GM12874 (cell line): ENCODE measurements around the gene RABGAP1.

Experiments used
- TF ChIP-seq, protein P1 (sequence below): IDR thresholded peaks from 2 replicates; pipeline ENCODE4 v1.5.1; 2011; ENCODE audit warnings: low read depth, mild to moderate bottlenecking, control low read depth, low read length, moderate library complexity; ENCODE audit not compliant: insufficient read depth

RABGAP1 gene

DNA sequence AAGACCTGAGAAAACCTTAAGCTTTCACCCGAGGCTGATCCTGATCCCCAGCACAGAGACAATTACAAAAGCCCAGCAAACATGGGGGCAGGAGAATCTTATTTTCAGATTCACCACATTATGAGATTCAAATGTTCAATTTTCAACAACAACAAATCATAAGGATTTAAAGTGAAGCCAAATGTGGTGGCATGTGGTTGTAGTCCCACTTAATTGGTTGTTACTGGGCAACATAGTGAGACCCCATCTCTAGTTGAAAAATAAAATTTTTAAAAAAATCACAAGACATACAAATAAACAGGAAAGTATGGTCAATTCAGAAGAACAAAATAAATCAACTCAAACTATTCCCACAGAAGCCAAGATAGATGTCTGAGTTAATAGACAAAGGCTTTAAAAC, 3.9 kb upstream of the RABGAP1 start:
- TF ChIP-seq, protein P1, sequence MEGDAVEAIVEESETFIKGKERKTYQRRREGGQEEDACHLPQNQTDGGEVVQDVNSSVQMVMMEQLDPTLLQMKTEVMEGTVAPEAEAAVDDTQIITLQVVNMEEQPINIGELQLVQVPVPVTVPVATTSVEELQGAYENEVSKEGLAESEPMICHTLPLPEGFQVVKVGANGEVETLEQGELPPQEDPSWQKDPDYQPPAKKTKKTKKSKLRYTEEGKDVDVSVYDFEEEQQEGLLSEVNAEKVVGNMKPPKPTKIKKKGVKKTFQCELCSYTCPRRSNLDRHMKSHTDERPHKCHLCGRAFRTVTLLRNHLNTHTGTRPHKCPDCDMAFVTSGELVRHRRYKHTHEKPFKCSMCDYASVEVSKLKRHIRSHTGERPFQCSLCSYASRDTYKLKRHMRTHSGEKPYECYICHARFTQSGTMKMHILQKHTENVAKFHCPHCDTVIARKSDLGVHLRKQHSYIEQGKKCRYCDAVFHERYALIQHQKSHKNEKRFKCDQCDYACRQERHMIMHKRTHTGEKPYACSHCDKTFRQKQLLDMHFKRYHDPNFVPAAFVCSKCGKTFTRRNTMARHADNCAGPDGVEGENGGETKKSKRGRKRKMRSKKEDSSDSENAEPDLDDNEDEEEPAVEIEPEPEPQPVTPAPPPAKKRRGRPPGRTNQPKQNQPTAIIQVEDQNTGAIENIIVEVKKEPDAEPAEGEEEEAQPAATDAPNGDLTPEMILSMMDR, result no peak

DNA sequence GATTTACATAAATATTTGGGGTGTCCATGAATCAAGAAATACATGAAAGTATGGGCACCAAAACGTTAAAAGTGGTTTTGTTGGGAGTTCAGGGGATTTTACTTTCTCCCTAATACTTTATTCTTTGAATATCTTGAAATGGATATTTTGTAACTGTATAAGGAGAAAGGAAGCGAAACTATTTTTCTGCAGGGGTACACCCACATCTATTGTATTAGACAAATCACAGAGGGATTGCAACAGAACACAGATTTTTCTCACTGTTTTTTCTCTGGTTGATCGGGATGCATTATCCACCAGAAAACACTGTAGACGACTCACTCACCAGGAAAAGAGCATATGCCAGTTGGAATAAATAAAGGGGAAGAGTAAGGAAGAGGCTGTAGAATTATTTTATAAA, 1.2 kb upstream of the RABGAP1 start:
- TF ChIP-seq, protein P1, result no peak

DNA sequence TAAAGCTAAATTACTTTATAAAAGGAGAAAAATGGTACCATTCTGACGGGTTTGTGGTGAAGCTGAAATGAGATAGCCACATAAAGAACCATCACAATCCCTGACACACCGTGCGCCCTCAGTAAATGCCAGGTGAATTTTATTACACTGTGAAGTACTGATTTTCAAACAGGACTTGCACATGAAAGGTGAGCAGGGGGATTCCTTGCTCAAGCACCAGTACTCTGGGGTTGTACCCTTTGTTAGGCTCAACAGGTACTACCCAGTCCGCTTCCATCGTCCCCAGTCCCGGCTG, 419 bp upstream of the RABGAP1 start:
- TF ChIP-seq, protein P1, result no peak

DNA sequence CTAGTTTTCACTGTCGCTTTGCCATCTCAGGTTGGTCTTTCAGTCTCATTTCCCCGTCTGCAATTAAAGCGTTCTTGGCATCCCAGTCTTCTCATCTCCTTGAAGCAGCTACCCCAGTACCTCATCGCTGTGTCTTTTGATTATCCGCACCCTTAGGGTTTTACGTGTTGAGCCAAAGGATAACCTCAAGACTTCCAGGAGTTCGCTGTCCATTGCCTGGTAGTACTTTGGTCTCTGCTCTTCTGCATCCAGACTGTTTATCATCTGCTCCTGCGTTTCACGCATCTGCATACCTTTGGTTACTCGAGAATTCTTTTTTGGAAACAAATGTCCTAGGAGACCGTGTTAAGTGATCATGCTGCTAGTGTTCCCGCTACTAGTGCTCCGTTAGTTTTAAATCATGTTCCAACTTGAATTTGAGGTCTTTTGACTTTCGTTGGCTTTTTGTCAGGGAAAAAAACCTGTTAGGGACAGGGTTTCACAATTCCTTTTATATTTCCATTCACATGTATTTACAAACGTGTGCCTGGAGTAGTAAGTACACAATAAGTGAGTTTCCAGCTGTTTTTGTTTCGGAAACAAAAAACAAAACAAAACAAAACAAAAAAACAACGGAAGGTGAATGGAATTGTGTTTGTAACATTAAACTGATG, 888 bp downstream of the RABGAP1 start:
- TF ChIP-seq, protein P1, result no peak

DNA sequence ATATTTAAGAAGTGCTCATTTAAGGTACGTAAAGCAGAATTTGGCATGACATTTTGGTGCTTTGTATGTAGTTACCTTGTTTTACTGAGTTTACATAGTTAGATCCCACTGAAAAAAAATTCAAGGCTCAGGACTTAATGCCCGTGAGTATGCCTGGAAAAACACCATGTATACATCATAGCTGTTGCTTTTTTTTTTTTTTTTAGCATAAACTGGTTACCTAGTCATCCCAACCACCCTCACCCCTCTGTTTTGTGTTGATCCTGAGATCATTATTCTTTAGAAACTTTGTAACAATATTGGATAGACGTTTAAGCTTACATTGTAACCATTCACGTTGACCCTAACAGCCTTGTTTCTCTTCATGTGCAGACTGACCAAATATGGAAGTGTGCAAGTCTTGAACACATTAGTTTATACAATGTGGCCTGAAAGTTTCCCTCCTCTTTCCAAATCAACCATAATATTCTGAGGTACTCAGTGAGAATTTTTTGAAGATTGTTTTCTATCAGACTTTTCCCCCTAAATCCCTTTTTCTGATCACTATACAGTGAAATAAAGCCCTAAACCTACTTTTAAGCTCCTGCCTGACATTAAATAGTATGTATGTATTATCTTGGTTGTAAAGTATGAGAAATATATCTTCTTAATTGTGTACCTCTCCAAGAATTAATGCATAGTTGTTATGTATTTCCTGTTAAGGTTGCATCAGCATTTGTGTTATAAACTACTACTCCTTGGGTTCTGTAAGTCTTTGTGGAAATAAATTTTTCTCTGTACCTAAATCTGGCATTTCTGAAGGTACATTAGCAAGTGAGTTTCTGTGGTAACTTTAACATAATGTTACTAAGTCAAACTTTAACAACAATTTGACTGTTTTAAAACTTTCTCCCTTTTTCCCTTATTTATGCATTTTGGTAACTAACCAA, 4.4 kb downstream of the RABGAP1 start:
- TF ChIP-seq, protein P1, result no peak

DNA sequence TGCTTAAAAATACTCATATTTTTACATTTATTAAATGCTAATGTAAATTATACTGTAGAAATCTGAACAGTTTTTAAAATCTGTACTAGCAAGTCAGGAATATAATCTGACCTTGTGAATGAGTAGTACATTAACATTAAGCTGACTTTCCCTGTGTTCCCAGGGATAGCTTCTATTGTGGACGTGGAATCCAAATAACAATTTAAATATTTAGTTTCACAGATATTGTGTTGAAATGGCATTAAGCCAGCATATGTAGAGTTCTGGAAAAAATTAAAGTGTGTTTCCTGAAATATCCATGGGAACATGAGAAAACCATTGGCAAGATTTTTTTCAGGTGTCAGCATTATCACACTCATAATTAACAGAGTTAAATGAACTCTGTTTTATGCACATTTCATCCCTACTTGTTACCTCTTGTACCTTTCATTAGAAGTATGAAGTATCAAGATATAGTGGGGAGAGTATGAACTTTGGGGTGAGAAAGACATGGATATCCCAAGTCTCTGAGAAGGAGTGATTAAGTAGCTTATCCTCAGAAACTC, 5.7 kb downstream of the RABGAP1 start:
- TF ChIP-seq, protein P1, result no peak

DNA sequence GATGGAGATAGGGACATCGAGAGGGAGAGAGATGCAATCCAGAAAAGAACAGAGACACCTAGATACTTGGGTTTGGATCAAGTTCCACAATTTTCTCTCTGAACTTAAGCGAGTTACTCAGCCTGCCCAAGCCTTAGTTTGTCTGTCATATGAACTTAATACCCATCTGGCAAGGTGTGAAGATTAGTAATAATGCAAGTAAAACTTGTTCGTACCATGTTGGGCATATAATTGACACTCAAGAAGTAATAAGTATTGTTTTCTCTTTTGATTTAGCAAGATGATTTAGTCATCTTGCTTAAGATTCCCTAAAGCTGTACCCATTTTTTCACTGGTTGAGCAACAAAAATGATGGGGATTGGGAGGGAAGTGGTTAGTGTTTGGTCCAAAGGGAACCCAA, 7.5 kb downstream of the RABGAP1 start:
- TF ChIP-seq, protein P1, result no peak
